ENCODE measurements around the gene MKLN1.

DNA sequence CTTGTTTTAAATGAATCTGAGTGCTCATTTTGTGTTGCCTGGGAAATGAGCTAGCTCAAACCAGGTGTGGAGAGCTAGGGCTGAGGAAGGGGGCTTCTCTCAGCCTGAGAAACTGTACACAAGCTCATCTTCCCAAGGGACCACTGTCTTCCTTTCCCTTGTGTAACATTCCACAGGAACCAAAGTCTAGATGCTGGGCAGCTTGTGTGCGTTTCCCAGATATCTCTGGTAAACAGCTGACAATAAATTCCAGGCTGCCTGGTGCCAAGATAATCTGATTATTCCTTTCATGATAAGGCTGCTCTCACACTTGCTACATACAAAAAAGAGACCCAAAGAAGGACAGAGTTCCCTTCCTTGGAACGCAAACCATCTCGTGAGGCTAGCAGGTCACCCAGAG lies 33.1 kb upstream of the MKLN1 start:
- TF ChIP-seq ZFP3 (CRISPR knock-in tag; IDR thresholded peaks at IDR 0.05) (peak; percentile 72), RARB (CRISPR knock-in tag; IDR thresholded peaks at IDR 0.05) (no peak), PATZ1 (CRISPR knock-in tag; IDR thresholded peaks at IDR 0.05; ENCODE audit: borderline replicate concordance) (no peak), ZNF70 (CRISPR knock-in tag; IDR thresholded peaks at IDR 0.05) (no peak), ZC3H10 (CRISPR knock-in tag; IDR thresholded peaks at IDR 0.05) (no peak), TCF4 (CRISPR knock-in tag; IDR thresholded peaks at IDR 0.05; ENCODE audit: borderline replicate concordance) (peak; percentile 30; the same call in 1 of the 2 replicates), GLIS3 (CRISPR knock-in tag; IDR thresholded peaks at IDR 0.05) (no peak), TSHZ2 (CRISPR knock-in tag; IDR thresholded peaks at IDR 0.05) (0 out of 2 replicates have a peak, but pooled peaks have one; percentile 35), SNAI2 (CRISPR knock-in tag; IDR thresholded peaks at IDR 0.05) (0 out of 2 replicates have a peak, but pooled peaks have one; percentile 22), OSR1 (CRISPR knock-in tag; IDR thresholded peaks at IDR 0.05) (no peak)

Measured in SK-N-SH treated with all-trans-retinoic acid at 6 μM for 48 hours (cell line).